ENCODE data around the gene ACE2.
"Not testable (repeated sequence)": the region's sequence is repeated elsewhere in the genome, so short reads cannot be mapped to it uniquely, and the experiment has no call there.

ACE2 gene

GRCh38 chrX:15600745-15601144, at the start of gene ACE2:
TSS of gene ACE2 (minus strand) at chrX:15600960. CDS start at chrX:15600911, 49 bp downstream.
- DNase-seq (ENCODE audit: low read depth in 1 of 2, low spot score in 1 of 2), result no peak

GRCh38 chrX:15647510-15647909, 46.8 kb upstream of the ACE2 start:
- DNase-seq (ENCODE audit: low read depth in 1 of 2, low spot score in 1 of 2), result not testable (repeated sequence)

GRCh38 chrX:15646543-15646942, 45.8 kb upstream of the ACE2 start:
- no peak for DNase-seq (ENCODE audit: low read depth in 1 of 2, low spot score in 1 of 2)

- DNase-seq (ENCODE audit: low read depth in 1 of 2, low spot score in 1 of 2), result no peak
Measured at GRCh38 chrX:15646031-15646430, 45.3 kb upstream of the ACE2 start.

- DNase-seq (ENCODE audit: low read depth in 1 of 2, low spot score in 1 of 2), result no peak
Measured at GRCh38 chrX:15645266-15645665, 44.5 kb upstream of the ACE2 start.

- DNase-seq (ENCODE audit: low read depth in 1 of 2, low spot score in 1 of 2), result no peak
Measured at GRCh38 chrX:15644560-15644872, 43.8 kb upstream of the ACE2 start.

- no peak for DNase-seq (ENCODE audit: low read depth in 1 of 2, low spot score in 1 of 2)
Measured at GRCh38 chrX:15643786-15644559, 43.2 kb upstream of the ACE2 start.

GRCh38 chrX:15631637-15632036, 30.9 kb upstream of the ACE2 start:
- no peak for DNase-seq (ENCODE audit: low read depth in 1 of 2, low spot score in 1 of 2)

- DNase-seq (ENCODE audit: low read depth in 1 of 2, low spot score in 1 of 2), result no peak
Measured at GRCh38 chrX:15623054-15623453, 22.3 kb upstream of the ACE2 start.

GRCh38 chrX:15619053-15619755, 18.4 kb upstream of the ACE2 start:
- DNase-seq (ENCODE audit: low read depth in 1 of 2, low spot score in 1 of 2), result no peak

GRCh38 chrX:15617111-15617510, 16.4 kb upstream of the ACE2 start:
- DNase-seq (ENCODE audit: low read depth in 1 of 2, low spot score in 1 of 2), result no peak

- DNase-seq (ENCODE audit: low read depth in 1 of 2, low spot score in 1 of 2), result no peak
Measured at GRCh38 chrX:15616531-15616930, 15.8 kb upstream of the ACE2 start.

GRCh38 chrX:15607067-15607466, 6.3 kb upstream of the ACE2 start:
- no peak for DNase-seq (ENCODE audit: low read depth in 1 of 2, low spot score in 1 of 2)

- no peak for DNase-seq (ENCODE audit: low read depth in 1 of 2, low spot score in 1 of 2)
Measured at GRCh38 chrX:15606136-15606535, 5.4 kb upstream of the ACE2 start.

GRCh38 chrX:15605226-15605625, 4.5 kb upstream of the ACE2 start:
- no peak for DNase-seq (ENCODE audit: low read depth in 1 of 2, low spot score in 1 of 2)

GRCh38 chrX:15602761-15603160, 2.0 kb upstream of the ACE2 start:
- DNase-seq (ENCODE audit: low read depth in 1 of 2, low spot score in 1 of 2), result no peak

GRCh38 chrX:15601932-15602331, 1.2 kb upstream of the ACE2 start:
- DNase-seq (ENCODE audit: low read depth in 1 of 2, low spot score in 1 of 2), result no peak

- no peak for DNase-seq (ENCODE audit: low read depth in 1 of 2, low spot score in 1 of 2)
Measured at GRCh38 chrX:15600049-15600448, 711 bp downstream of the ACE2 start.

GRCh38 chrX:15599461-15599860, 1.3 kb downstream of the ACE2 start:
- no peak for DNase-seq (ENCODE audit: low read depth in 1 of 2, low spot score in 1 of 2)

GRCh38 chrX:15598026-15598425, 2.7 kb downstream of the ACE2 start:
- no peak for DNase-seq (ENCODE audit: low read depth in 1 of 2, low spot score in 1 of 2)

- DNase-seq (ENCODE audit: low read depth in 1 of 2, low spot score in 1 of 2), result no peak
Measured at GRCh38 chrX:15594371-15594770, 6.4 kb downstream of the ACE2 start.

GRCh38 chrX:15579778-15580747, 20.7 kb downstream of the ACE2 start:
- DNase-seq (ENCODE audit: low read depth in 1 of 2, low spot score in 1 of 2), result no peak
